Measurements from ENCODE around the gene CLCN3.
A peak's percentile ranks its signal among the peaks of the same experiment; 100 is the strongest.
"Not testable (repeated sequence)": the region's sequence is repeated elsewhere in the genome, so short reads cannot be mapped to it uniquely, and the experiment has no call there.

Gene CLCN3

GRCh38 chr4:169707958-169708643, 87.7 kb downstream of the CLCN3 start:
- no peak for DNase-seq (ENCODE audit: low spot score)

GRCh38 chr4:169715826-169716225, 95.4 kb downstream of the CLCN3 start:
- no peak for DNase-seq (ENCODE audit: low spot score)

GRCh38 chr4:169716677-169717076, 96.3 kb downstream of the CLCN3 start:
- DNase-seq (ENCODE audit: low spot score) = no peak

- DNase-seq (ENCODE audit: low spot score) = no peak
Measured at GRCh38 chr4:169720529-169720928, 100.2 kb downstream of the CLCN3 start.

- DNase-seq (ENCODE audit: low spot score) = peak; percentile 3
Measured at GRCh38 chr4:169723207-169723965, 103.0 kb downstream of the CLCN3 start.

GRCh38 chr4:169724260-169724659, 103.9 kb downstream of the CLCN3 start:
- no peak for DNase-seq (ENCODE audit: low spot score)

GRCh38 chr4:169727616-169728015, 107.2 kb downstream of the CLCN3 start:
- no peak for DNase-seq (ENCODE audit: low spot score)

GRCh38 chr4:169730564-169730963, 110.2 kb downstream of the CLCN3 start:
- no peak for DNase-seq (ENCODE audit: low spot score)

- DNase-seq (ENCODE audit: low spot score) = not testable (repeated sequence)
Measured at GRCh38 chr4:169738604-169739003, 118.2 kb downstream of the CLCN3 start.

GRCh38 chr4:169741569-169741968, 121.2 kb downstream of the CLCN3 start:
- no peak for DNase-seq (ENCODE audit: low spot score)

- DNase-seq (ENCODE audit: low spot score) = no peak
Measured at GRCh38 chr4:169744601-169745000, 124.2 kb downstream of the CLCN3 start.

- no peak for DNase-seq (ENCODE audit: low spot score)
Measured at GRCh38 chr4:169745291-169745690, 124.9 kb downstream of the CLCN3 start.

GRCh38 chr4:169756971-169757574, 136.7 kb downstream of the CLCN3 start:
- DNase-seq (ENCODE audit: low spot score) = no peak

- DNase-seq (ENCODE audit: low spot score) = peak; percentile 94
Measured at GRCh38 chr4:169757575-169758184, 137.3 kb downstream of the CLCN3 start, which contains the start of gene HPF1. Gene HPF1 (minus strand): TSS chr4:169757944. CDS start chr4:169757877, 67 bp downstream.

GRCh38 chr4:169758401-169758962, 138.1 kb downstream of the CLCN3 start:
- no peak for DNase-seq (ENCODE audit: low spot score)

- DNase-seq (ENCODE audit: low spot score) = no peak
Measured at GRCh38 chr4:169761846-169762245, 141.5 kb downstream of the CLCN3 start.

GRCh38 chr4:169765835-169766234, 145.5 kb downstream of the CLCN3 start:
- no peak for DNase-seq (ENCODE audit: low spot score)

- DNase-seq (ENCODE audit: low spot score) = no peak
Measured at GRCh38 chr4:169766741-169767140, 146.4 kb downstream of the CLCN3 start.

GRCh38 chr4:169768385-169768784, 148.0 kb downstream of the CLCN3 start:
- DNase-seq (ENCODE audit: low spot score) = no peak

GRCh38 chr4:169770416-169770815, 150.0 kb downstream of the CLCN3 start:
- DNase-seq (ENCODE audit: low spot score) = no peak

- DNase-seq (ENCODE audit: low spot score) = not testable (repeated sequence)
Measured at GRCh38 chr4:169771556-169772080, 151.2 kb downstream of the CLCN3 start.
